Parathyroid adenoma (tissue), 2 donors: ENCODE data around the gene XKR7.

ENCODE experiments used
- H2AFZ ChIP-seq: fragments of 300-600 bp; sonication (generic); one replicate; pipeline ENCODE4 v1.7.0; 2017; ENCODE audit warnings: antibody characterized with exemption, mild to moderate bottlenecking
- H3K27ac ChIP-seq: fragments of 300-600 bp; sonication (generic); one replicate; pipeline ENCODE4 v1.7.0; 2017
- H3K27me3 ChIP-seq: fragments of 300-600 bp; sonication (generic); one replicate; pipeline ENCODE4 v1.7.0; 2017; ENCODE audit warnings: low read length; ENCODE audit not compliant: control insufficient read depth, insufficient read depth
- H3K36me3 ChIP-seq: fragments of 300-600 bp; sonication (generic); one replicate; pipeline ENCODE4 v1.7.0; 2017; ENCODE audit warnings: low read length; ENCODE audit not compliant: control insufficient read depth, insufficient read depth
- H3K4me1 ChIP-seq: fragments of 300-600 bp; sonication (generic); one replicate; pipeline ENCODE4 v1.7.0; 2017; ENCODE audit warnings: control low read depth
- H3K4me2 ChIP-seq: fragments of 300-600 bp; sonication (generic); one replicate; pipeline ENCODE4 v1.7.0; 2017; ENCODE audit warnings: low read length
- H3K4me3 ChIP-seq: fragments of 300-600 bp; sonication (generic); one replicate; pipeline ENCODE4 v1.7.0; 2017; ENCODE audit warnings: low read depth, low read length
- H3K79me2 ChIP-seq: fragments of 300-600 bp; sonication (generic); one replicate; pipeline ENCODE4 v1.7.0; 2017; ENCODE audit warnings: control low read depth
- H3K9ac ChIP-seq: fragments of 300-600 bp; sonication (generic); one replicate; pipeline ENCODE4 v1.7.0; 2017; ENCODE audit warnings: mild to moderate bottlenecking
- H3K9me3 ChIP-seq: fragments of 300-600 bp; sonication (generic); one replicate; pipeline ENCODE4 v1.7.0; 2017; ENCODE audit warnings: low read length; ENCODE audit not compliant: control insufficient read depth
- TF ChIP-seq, protein P1 (sequence below): fragments of 300-600 bp; sonication (generic); IDR thresholded peaks from one replicate; pipeline ENCODE4 v1.7.0; 2017; ENCODE audit warnings: antibody characterized with exemption, mild to moderate bottlenecking
- donor health status: primary hyperparathyroidism.

Gene XKR7

DNA sequence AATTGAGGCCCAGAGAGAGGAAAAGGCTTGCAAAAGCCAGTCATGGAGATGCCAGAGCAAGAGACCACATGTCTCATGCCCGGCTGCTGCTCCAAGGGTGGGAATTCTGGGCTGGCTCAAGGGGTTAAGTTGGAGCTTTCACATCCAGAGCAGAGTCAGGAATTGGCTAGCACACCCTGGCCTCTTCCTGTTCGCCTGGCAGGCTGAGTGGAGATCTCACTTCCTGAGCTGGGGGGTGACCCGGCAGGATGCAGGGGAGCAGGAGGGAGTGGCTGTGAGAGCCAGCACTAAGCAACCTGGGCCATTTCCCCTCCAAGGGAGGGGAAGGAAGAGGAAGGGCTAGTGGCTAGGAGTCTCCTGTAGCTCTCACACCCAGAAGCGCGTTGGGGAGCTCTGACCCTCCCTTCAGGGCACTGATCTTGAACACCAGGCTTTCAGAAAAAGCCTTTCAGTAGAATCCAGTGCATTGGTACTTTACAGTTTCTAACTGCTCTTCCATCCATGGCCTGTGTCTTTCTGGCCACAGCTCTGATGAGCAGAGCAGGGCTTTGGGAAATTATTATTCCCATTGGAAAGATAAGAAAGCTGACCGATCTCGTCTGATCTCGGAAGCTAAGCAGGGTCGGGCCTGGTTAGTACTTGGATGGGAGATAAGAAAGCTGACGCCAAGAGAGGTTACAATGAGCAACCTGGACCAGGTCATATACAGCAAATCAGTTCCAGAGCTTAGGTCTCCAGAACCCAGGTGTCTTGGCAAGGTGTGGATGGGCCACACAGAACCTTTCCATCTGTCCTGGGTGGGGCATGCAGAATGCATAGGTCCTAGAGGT lies 40.1 kb downstream of the XKR7 start:
- Histone ChIP-seq H3K36me3 (no peaks in the 10 kb centered on the region), H3K4me2 (no peak overlapping the region), H3K4me3 (no peak overlapping the region), H3K9me3 (no peaks in the 10 kb centered on the region), H3K27ac (peak overlapping the region; percentile 69), H3K79me2 (no peaks in the 10 kb centered on the region), H3K27me3 (no peaks in the 10 kb centered on the region), H3K9ac (no peak overlapping the region), H3K4me1 (peaks cover 2% of the 10 kb centered on the region), H2AFZ (no peak overlapping the region)
- TF ChIP-seq, protein P1, sequence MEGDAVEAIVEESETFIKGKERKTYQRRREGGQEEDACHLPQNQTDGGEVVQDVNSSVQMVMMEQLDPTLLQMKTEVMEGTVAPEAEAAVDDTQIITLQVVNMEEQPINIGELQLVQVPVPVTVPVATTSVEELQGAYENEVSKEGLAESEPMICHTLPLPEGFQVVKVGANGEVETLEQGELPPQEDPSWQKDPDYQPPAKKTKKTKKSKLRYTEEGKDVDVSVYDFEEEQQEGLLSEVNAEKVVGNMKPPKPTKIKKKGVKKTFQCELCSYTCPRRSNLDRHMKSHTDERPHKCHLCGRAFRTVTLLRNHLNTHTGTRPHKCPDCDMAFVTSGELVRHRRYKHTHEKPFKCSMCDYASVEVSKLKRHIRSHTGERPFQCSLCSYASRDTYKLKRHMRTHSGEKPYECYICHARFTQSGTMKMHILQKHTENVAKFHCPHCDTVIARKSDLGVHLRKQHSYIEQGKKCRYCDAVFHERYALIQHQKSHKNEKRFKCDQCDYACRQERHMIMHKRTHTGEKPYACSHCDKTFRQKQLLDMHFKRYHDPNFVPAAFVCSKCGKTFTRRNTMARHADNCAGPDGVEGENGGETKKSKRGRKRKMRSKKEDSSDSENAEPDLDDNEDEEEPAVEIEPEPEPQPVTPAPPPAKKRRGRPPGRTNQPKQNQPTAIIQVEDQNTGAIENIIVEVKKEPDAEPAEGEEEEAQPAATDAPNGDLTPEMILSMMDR, result no peak

DNA sequence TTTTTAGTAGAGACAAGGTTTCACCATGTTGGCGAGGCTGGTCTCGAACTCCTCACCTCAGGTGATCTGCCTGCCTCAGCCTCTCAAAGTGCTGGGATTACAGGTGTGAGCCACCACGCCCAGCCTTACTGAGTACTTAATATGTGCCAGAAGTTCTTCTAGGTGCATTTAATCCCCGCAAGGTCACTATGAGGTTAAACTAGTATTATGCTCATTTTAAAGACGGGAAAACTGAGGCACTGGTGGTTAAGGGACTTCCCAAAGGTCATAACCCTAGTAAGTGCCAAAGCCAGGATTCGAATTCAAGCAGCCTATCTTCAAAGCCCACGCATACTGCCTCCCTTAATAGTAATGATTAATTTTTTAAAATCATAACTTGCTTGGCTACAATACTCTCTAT lies 41.6 kb downstream of the XKR7 start:
- H2AFZ ChIP-seq, result no peak overlapping the region
- H3K9ac ChIP-seq, result no peak overlapping the region
- H3K9me3 ChIP-seq, result no peaks in the 10 kb centered on the region
- no peaks in the 10 kb centered on the region for H3K79me2 ChIP-seq
- no peaks in the 10 kb centered on the region for H3K36me3 ChIP-seq
- no peak overlapping the region for H3K4me2 ChIP-seq
- H3K4me3 ChIP-seq, result no peak overlapping the region
- TF ChIP-seq, protein P1, result no peak
- H3K27ac ChIP-seq, result no peak overlapping the region
- no peaks in the 10 kb centered on the region for H3K27me3 ChIP-seq
- H3K4me1 ChIP-seq, result peaks cover 1% of the 10 kb centered on the region

DNA sequence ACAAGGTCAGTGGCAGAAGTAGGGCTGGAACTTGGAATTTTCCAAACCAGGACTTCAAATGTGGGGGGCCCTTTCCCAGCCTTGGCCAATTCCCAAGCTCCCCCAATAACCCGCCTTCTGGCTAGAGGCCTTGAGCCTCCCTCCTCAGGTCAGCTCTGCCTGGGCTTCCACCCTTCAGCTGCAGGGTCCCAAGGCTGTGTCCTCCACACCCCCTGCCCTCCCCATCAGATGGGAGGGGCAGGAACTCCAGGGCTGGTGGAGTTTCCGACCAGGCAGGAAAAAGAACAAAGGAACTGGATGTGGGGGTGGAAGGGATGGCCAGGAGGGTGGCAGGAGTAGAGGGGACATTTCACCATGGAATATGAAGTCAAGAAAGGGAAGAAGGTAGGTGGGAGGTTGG lies 42.1 kb downstream of the XKR7 start, which contains the start of gene CCM2L:
TSS of gene CCM2L (plus strand) at position 338 of the 400 bp plus-strand sequence. CDS start at position 355, 17 bp downstream.
- H3K4me3 ChIP-seq, result peak within 1 kb of the TSS; percentile 33
- peak within 1 kb of the TSS; percentile 17 for H3K27ac ChIP-seq
- H3K9ac ChIP-seq, result no peak within 1 kb of the TSS
- no peaks in the 10 kb centered on the region for H3K4me1 ChIP-seq
- no peaks in the 10 kb centered on the region for H3K9me3 ChIP-seq
- H3K27me3 ChIP-seq, result no peaks in the 10 kb centered on the region
- no peak within 1 kb of the TSS for H2AFZ ChIP-seq
- H3K4me2 ChIP-seq, result no peak within 1 kb of the TSS
- no peaks in the 10 kb centered on the region for H3K36me3 ChIP-seq
- H3K79me2 ChIP-seq, result no peaks in the 10 kb centered on the region
- TF ChIP-seq, protein P1, result no peak

DNA sequence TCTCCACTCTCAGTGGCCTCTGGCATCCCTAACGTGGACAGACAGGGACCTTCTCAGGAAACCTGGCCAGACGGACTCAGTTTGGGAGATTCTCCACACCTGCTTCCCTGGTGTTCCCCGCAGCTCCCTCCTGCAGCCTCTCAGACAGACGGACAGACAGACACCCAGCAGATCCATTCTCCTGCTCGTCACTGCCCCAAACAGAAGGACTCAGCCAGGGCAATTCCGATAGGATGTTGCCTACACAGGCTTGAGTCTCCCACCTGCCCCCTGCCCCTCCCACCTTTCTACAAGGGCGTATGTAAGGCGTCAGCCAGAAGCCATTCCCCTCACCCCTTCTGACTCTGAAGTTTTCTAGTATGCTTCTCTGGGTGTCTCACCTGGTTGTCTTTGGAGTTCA lies 42.7 kb downstream of the XKR7 start:
- Histone ChIP-seq H3K9ac (no peak overlapping the region), H3K27ac (peak overlapping the region; percentile 17), H3K4me1 (no peaks in the 10 kb centered on the region), H3K27me3 (no peaks in the 10 kb centered on the region), H3K79me2 (no peaks in the 10 kb centered on the region), H3K4me2 (no peak overlapping the region), H3K36me3 (no peaks in the 10 kb centered on the region), H3K9me3 (no peaks in the 10 kb centered on the region), H3K4me3 (peak overlapping the region; percentile 33), H2AFZ (no peak overlapping the region)
- TF ChIP-seq, protein P1, result no peak
